ENCODE results near the gene BSDC1.
A peak's percentile ranks its signal among the peaks of the same experiment; 100 is the strongest.

Gene BSDC1

GRCh38 chr1:32393832-32394140, 455 bp downstream of the BSDC1 start:
- no peak for DNase-seq

- no peak for DNase-seq
Observed at GRCh38 chr1:32393136-32393535, 1.1 kb downstream of the BSDC1 start.

- no peak for DNase-seq
Observed at GRCh38 chr1:32392325-32392724, 1.9 kb downstream of the BSDC1 start.

- no peak for DNase-seq
Observed at GRCh38 chr1:32390904-32391870, 3.1 kb downstream of the BSDC1 start.

GRCh38 chr1:32388641-32389040, 5.6 kb downstream of the BSDC1 start:
- DNase-seq = no peak

GRCh38 chr1:32386676-32387392, 7.4 kb downstream of the BSDC1 start:
- DNase-seq = no peak

- no peak for DNase-seq
Observed at GRCh38 chr1:32380057-32380456, 14.2 kb downstream of the BSDC1 start.

- DNase-seq = no peak
Observed at GRCh38 chr1:32377541-32378220, 16.6 kb downstream of the BSDC1 start.

- no peak for DNase-seq
Observed at GRCh38 chr1:32376199-32376598, 18.0 kb downstream of the BSDC1 start.

- DNase-seq = no peak
Observed at GRCh38 chr1:32373996-32374592, 20.1 kb downstream of the BSDC1 start.

- no peak for DNase-seq
Observed at GRCh38 chr1:32372149-32372756, 22.0 kb downstream of the BSDC1 start.

GRCh38 chr1:32367912-32368635, 26.2 kb downstream of the BSDC1 start:
- DNase-seq = no peak

- DNase-seq = no peak
Observed at GRCh38 chr1:32365445-32365844, 28.8 kb downstream of the BSDC1 start.

GRCh38 chr1:32364836-32365235, 29.4 kb downstream of the BSDC1 start:
- no peak for DNase-seq

GRCh38 chr1:32363713-32364112, 30.5 kb downstream of the BSDC1 start:
- DNase-seq = no peak

- DNase-seq = no peak
Observed at GRCh38 chr1:32362474-32363313, 31.5 kb downstream of the BSDC1 start, which contains the start of the genes FAM229A and TSSK3. Gene FAM229A, minus strand, starts transcription at chr1:32362485. Its CDS starts 394 bp downstream, at chr1:32362091. Gene TSSK3, plus strand, starts transcription at chr1:32362539. Its CDS starts 163 bp downstream, at chr1:32362702.

- DNase-seq = peak; percentile 63 to 75
Observed at GRCh38 chr1:32361674-32362473, 32.4 kb downstream of the BSDC1 start.

- DNase-seq = no peak
Observed at GRCh38 chr1:32361308-32361673, 33.0 kb downstream of the BSDC1 start.

GRCh38 chr1:32358435-32358834, 35.8 kb downstream of the BSDC1 start:
- no peak for DNase-seq

GRCh38 chr1:32357614-32358013, 36.6 kb downstream of the BSDC1 start:
- DNase-seq = no peak

All from hippocampal formation (tissue), 2 donors.